Left lobe of liver (tissue), 2 donors: ENCODE results near the gene MYH4. TPM values are rescaled to one million over a fixed set of nuclear protein-coding genes. Genes with fewer than 3 reads are reported as not detected.

Experiments used
- ATAC-seq: fragments of 200-7000 bp; cut with Tn5 transposase; one replicate; pipeline ENCODE4 v1.9.1; 2020; ENCODE audit warnings: mild to moderate bottlenecking, moderate library complexity
- DNase-seq: peaks from one replicate; pipeline ENCODE4 v3.0.0-alpha.2; 2020; ENCODE audit warnings: low spot score
- total RNA-seq: library from RNA; stranded (reverse); gene quantifications from one replicate; pipeline ENCODE4 v1.2.1, GENCODE V29; 2021
- donor health status: DM: no; HTN: no; CAD: no; lungs with moderate emphysema.
- donor health status: DM: no; HTN: yes; CAD: no.

Gene MYH4
- total RNA-seq, result not detected

DNA sequence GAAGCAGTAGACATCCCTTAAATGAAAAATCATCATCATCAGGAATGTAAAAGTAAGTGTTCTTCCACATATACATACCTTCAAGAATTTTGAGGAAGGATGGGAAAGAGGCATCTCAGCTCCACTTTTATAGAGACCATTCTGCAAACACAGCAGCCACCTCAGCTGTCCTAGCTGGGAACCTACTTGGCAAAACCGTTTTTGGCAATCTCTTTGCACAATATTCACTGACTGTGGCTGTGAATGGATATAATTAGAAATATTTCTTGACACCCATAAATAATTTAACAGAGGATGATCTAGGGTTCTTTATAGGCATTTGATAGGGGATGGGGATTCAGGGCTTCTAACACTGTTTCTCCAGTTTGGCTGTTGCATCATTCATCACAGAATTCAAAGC, at the start of gene MYH4:
TSS of gene MYH4 (minus strand) at position 101 of the 400 bp plus-strand sequence. CDS start 2,814 bp downstream, outside the sequence.
- ATAC-seq, result no peak
- no peak for DNase-seq

DNA sequence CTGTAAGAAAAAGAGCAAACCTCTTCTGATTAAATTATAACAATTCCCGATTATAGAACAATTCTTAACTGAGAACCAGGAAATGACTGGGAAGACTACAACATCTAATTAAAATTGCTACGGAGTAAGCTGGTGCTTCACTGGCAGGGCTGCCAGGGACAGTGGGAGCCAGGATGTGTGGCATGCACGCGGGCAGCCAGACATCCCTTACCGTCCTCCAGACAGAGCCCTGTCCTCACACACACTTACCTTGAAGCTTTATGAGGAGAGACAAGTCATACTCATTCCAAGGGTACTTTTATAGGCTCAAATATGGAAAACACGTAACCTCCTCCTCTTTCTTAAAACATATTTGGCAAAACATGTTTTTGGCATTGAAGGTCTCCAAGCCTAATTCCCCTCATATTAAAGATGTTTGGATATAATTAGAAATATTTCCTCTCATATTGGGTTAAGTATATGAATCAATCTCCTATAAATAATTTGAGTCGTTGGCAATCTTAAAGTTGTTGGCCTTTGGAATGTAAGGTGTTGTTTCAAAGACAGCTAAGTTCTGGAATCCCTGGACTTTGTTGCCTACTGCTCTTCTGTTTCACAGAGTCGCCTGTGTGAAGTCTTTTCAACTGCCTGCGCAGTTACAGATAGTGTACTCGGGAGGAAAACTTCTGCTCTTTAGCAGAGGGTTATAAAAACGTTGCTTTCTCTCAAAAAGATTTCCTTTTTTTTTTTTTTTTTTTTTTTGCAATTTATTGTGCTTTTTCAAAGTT, 49.1 kb upstream of the MYH4 start, which contains the start of gene MYH1:
TSS of gene MYH1 (minus strand) at position 272 of the 767 bp plus-strand sequence. CDS start 1,900 bp downstream, outside the sequence.
- ATAC-seq (no peak), DNase-seq (no peak)

DNA sequence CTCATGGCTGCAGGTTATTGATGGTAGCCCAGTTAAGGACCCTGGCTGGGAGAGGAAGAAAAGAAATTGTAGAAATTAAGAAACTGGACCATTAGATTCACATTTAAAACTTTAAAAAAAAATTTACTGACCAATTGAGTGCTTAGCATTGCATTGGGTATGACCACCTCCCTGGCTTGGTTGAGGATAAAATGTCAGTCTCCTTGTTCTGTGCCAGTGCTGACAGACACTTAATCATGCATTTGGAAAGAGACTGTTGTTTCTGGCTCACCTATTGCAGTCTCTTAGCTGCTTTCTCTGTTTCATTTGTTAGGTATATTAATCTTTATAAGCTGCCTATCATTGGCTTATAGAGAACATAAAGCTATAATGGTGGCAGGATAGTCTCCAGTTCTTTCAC, 47.3 kb upstream of the MYH4 start:
- DNase-seq (no peak), ATAC-seq (no peak)

DNA sequence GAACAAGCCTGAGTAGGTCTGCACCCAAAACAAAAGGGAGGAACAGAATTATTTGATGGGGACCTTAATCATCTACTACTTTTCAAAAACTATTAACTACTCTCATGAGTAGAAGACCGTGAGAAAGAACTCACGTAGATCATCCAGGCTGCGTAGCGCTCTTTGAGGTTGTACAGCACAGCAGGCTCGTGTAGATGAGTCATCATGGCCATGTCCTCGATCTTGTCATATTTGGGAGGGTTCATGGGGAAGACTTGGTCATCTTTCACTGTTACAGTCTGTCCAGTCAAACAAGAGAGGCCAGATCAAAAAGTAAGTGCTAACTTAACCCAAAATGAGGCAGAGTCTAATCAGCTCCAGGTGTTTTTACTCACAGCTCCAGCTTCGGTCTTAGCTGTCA, 46.7 kb upstream of the MYH4 start:
- ATAC-seq (no peak), DNase-seq (no peak)

DNA sequence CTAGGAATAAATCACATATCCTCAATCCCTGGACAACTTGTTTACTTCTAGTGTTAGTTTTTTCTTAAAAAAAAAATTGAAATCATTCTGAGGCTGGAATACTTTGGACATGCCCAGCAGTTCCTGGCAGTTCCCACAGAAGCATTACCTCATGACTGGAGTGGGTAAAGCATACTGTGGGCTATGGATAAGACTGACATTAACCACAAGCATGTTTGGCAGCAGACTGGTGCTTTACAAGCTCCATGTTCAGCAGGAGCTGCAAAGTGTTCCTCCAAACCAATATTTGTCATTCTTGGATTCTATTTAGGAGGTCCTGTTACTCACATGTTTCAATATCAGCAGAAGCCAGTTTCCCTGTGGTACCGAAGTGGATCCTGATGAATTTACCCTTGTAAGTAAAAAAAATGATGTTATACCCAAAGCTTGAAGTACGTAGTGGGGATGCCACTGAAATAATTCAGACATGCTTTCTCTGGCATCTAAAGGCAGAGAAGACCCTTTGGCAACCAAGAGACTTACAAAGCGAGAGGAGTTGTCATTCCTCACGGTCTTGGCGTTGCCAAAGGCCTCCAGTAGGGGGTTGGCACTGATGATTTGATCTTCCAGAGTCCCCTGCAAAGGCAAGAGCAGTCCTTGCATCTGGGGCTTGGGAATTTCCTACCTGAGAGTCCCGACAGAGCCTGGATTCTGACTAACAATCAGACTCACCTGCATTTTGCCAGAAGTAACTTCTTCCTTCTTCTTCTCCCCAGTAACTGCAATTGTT, 44.1 kb upstream of the MYH4 start:
- no peak for ATAC-seq
- no peak for DNase-seq

DNA sequence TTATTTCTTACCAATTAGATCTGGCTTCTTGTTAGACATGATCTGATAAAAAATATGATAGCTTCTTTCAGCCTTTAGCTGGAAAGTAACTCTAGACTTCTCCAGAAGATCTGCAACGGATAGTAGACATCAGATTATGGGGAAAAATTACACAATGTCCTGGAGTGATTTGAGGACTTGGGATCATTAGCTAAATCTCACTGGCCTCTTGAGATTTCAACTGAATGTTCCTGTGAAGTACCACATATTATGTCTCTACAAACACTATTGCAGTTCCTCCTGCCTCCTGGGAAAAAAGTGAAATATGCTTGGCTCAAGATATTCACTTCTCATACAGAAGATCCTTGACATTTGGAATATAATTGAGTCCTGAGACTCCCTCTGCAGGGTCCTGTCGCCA, 43.5 kb upstream of the MYH4 start:
- no peak for DNase-seq
- no peak for ATAC-seq

DNA sequence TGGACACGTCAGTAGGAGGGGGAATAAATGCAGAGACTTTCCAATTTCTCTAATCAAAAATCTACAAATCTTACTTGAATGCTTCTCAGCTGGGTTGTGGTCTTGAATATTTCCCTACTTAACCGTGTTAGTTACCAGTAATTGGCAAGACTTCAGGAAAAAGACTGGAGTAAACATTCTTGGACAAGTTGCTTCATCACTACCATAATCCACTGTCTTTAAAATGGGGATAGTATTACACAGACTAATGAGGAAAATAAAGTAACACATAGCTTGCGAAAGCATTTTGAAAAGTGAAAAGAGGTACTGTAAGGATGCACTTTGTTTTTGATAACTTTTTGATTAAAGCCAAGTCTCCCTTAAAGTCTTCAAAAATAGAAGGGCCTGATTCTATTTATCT, 30.6 kb upstream of the MYH4 start:
- ATAC-seq (no peak), DNase-seq (no peak)

DNA sequence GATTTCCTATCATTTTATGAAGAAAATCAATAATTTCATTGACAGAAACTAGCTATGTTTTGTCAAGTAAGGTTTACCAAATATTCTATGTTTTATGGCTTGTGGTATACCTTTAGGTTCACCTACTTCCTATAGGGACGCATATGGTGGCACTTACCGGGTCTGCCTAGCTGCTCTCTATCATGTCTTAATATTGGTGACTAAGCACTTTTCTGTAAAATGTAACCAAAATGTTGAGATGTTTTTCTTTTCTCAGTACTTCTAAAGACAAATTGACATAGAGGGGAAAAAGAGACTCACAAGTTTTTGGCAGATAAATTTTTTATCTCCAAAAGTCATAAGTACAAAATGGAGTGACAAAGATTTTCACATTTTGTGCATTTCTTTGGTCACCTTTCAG, 22.6 kb upstream of the MYH4 start:
- ATAC-seq, result no peak
- DNase-seq, result no peak

DNA sequence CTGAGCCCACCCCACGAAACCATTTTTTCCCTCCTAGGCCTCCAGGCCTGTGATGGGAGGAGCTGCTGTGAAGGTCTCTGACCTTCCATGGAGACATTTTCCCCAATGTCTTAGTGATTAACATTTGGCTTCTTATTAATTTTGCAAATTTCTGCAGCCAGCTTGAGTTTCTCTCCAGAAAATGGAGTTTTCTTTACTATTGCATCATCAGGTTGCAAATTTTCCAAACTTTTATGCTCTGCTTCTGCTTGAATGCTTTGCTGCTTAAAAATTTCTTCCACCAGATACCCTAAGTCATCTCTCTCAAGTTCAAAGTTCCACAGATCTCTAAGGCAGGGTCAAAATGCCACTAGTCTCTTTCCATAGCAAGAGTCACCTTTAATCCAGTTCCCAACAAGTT, 12.9 kb upstream of the MYH4 start:
- no peak for DNase-seq

DNA sequence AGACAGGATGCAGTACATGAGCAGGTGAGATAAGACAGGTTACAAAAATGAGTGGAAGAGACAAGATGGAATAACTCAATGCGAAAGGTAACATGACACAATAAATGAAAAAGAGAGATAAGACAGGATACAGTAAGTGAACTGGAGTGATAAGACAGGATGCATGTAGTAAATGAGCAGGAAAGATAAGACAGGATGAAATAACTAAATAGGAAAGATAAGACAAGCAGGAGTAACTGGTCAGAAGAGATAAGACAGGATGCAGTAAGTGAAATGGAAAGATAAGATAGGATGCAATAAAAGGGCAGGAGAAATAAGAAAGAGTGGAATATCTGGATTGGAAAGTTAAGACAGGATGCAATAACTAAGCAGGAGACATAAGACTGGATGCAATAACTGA, 8.3 kb upstream of the MYH4 start:
- ATAC-seq, result no peak
- no peak for DNase-seq

More for the DNA sequence above, 12.9 kb upstream of the MYH4 start:
- ATAC-seq, result no peak

DNA sequence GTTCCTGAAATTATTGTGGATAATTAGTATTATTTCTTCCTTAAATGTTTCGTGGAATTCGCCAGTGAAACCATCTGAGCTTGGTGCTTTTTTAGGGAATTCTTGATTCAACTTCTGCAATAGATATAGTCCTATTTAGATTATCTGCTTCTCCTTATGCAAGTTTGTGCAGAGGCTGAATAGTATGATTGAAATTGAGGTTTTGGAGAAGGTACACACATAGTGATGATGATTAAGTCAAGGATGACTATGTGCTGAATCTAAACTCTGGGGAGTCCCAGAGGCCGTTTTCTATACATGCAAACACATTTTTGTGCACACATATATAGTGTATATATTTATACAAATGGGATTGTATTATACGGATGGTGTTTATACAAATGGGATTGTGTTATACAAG, 5.2 kb upstream of the MYH4 start:
- no peak for DNase-seq

DNA sequence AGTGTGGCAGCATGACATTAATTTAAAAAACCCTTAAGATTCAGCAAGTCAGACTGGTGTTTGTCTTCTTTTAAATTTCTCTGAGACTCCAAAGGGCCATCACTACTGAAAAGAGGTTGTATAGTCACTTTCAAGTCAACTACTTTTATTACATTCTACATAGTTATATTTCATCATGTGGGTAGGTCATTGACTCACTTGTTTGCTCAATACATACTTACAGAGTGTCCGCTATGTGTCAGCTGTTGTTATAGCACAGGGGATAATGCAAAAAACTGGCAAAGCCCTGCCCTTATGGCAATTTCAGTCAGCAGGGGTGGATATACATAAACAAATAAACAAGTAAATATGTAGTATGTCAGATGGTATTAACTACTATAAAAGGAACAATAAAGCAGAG, 2.5 kb upstream of the MYH4 start:
- no peak for DNase-seq
- no peak for ATAC-seq

More for the DNA sequence above, 5.2 kb upstream of the MYH4 start:
- ATAC-seq, result no peak

DNA sequence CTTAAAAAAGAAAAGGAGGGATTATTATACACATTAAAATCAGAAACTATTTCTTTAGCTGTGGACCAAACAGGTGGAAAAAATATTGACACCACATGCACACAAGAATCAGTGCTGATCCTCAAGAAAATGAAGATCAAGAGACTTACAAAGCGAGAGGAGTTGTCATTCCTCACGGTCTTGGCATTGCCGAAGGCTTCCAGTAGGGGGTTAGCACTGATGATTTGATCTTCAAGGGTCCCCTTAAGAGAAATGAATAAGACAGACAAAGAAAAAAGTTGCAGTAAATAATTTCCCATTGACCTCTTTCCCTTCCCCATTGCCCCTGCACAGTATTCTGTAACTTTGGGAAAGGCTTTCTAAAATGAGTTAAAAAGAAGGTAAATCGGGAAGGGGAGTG, 6.0 kb downstream of the MYH4 start:
- ATAC-seq (no peak), DNase-seq (no peak)

DNA sequence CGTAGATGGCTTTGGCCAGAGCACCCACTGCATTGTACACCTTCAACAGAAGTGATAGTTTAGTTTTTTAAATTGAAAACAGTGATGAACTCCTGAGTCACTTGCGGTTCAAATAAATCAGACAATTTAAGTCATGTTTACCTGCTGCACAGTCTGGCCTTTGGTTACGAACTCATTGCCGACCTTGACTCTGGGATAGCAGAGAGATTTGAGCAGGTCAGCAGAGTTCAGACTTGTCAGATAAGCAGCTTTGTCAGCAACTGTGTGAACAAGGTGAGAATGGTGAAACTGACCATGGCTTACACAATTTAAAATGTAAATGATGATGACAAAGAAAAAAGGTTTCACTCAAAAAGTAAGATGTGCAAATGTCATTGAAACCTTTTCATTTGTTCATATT, 9.3 kb downstream of the MYH4 start:
- no peak for DNase-seq
- no peak for ATAC-seq

DNA sequence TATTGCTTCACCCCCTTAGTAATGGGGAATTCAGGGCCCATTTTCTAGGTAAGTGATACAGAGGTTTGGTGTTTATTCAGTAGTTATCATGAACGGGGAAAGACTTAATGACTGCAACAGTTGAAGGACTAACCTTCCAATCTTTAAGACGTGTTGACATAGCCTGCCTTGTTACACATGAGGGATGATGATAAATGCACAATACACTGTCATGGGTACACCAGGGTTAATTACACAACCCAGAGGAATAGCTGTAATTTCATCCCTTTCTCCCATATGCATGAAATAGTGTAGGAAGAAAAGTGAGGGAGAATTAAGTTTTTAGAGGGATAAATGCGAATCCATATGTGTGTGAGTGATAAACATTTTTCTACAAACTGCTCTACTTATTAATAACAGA, 10.7 kb downstream of the MYH4 start:
- no peak for DNase-seq

DNA sequence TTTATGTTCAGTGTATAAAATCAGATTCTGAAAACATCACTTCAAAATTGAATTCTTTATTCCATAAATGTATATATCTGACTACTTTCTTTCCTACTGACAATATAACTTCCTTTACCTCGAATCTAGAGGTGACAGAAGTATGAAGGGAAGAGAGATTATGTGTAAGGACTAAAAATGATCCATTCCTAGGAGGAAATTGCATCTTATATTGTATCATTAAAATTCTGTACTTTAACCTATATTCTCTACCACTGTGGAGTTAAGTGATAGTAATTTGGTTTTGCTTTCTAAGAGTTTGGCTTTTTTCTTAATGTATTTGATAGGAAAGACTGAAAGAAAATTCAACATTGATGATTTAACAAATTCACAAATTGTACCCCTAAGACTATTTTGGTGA, 11.4 kb downstream of the MYH4 start:
- ATAC-seq, result no peak
- no peak for DNase-seq

More for the DNA sequence above, 10.7 kb downstream of the MYH4 start:
- no peak for ATAC-seq

DNA sequence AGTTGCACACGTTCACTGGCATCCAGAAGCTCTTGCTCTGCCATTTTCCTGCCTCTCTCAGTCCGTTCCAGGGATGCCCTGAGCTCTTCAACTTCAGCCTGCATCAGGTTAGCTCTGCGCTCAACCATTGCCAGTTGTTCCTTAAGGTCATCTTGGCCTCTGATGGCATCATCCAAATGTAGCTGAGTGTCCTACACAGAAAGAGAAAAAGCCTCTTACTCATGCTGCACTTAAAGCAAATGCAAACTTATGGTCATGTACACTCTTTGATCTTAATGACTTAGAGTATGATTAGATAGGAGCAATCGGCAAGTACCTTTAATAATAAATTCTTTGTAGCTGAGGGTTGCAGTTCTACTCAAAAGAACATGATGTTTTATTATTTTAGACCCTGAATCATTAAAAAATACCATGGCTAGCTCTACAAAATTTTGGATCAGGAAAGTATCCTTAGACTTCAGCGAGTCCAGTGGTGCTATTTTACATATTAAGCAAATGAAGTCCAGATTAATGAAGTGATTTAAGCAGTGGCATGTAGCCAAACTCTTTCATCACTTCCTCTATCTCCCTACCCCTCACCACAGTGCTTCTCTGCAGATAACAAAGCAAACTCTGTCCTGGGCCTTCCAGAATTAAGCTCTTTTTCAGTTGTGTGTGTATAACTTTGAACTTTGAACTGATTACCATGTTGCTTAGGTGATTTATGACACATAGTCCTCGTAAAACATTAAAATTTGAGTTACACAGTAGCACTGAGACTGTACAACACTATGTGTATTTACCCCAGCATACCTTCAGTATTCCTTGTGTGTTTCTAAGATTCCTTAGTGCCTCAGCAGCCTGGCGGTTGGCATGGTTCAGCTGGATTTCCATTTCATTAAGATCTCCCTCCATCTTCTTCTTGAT, 22.1 kb downstream of the MYH4 start:
- ATAC-seq (no peak), DNase-seq (no peak)

DNA sequence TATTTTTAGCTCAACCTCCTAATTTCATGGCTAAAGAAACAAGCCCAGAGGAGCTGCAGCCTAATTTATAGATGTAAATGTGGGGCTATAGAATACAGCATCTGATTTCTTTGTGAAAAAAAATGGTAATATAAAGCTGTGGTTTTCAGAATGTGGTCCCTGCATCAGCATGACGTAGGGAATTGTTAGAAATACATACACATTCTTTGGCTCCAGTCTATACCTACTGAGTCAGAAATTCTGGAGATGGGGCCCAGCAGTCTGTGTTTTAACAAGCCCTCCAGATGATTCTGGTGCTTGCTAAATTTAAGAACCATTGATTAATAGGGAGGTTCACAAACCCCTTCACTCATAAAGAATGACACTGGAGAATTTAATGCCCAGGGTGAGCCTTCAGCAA, 29.5 kb downstream of the MYH4 start:
- DNase-seq (no peak), ATAC-seq (no peak)

DNA sequence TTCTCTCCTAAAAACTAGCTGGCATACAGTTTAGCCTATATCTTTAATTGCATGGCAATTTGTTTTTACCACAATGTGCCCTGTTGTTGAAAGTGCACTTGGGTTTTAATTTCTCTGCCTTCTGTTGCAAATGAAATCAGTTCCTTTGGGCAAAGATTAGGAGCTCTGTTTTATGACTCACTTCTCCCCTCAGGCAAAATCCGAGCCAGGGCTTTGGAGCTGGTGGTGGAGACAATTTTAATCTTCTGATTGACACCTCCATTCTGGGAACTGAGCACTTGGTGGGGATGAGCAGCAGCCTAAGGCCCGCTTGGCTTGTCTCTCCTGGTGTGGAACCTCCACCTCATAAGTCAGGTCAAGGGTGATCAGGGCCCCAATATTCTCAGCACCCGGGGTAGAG, 34.3 kb downstream of the MYH4 start:
- ATAC-seq (no peak), DNase-seq (no peak)

DNA sequence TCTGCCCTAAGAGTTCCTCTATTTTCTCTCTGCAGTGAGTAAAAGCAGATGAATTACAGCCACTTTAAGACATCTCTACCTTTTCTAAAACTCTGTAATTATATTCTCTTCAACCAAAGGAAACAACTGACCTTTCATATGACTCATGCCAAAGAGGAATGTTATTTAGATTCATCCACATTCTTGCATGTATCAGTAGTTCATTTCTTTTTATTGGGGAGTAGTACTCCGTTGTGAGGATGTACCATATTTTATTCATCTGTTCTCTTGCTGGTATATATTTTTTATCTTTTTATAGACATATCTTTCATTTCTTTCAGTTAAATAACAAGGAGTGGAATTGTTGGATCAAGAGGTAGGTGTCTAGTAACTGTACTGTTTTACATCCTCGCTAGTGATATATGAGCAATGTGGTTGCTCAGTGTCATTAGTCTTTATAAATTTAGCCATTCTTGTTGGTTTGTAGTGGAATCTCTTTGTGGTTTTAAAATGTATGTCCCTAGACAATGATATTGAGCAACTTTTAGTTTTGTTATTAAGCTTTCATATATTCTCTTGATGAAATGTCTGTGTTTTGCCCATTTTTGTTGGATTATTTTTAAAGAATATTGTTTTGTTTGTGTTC, 39.8 kb downstream of the MYH4 start:
- no peak for DNase-seq
- ATAC-seq, result no peak

DNA sequence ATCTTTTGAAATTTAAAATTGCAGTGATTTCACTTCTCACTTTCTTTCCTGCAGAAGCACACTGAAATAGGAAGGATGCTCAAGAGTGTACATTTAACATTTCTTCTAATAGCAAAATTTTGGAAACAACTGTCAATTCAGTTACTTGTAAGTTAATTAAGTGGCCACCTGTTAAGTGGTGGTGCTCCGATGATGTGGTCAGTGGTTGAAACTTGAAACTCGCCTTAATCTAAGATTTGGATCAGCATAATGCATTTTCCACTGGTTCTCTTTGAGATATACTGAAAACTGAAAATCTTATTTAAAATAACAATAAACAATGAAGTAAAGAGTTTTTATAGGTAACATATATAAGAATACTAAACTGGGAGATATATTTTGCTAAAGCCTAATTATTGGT, 40.6 kb downstream of the MYH4 start:
- ATAC-seq (no peak), DNase-seq (no peak)
